T-helper 2 cell (primary cell): ENCODE results near the gene P2RX6.
"Not testable (repeated sequence)": the region's sequence is repeated elsewhere in the genome, so short reads cannot be mapped to it uniquely, and the experiment has no call there.

Experiments used
- DNase-seq, 5 experiments: peaks; one replicate each; pipeline versions ENCODE4 v3.0.0 to v3.0.0-alpha.2; 2012 to 2022

Gene P2RX6

DNA sequence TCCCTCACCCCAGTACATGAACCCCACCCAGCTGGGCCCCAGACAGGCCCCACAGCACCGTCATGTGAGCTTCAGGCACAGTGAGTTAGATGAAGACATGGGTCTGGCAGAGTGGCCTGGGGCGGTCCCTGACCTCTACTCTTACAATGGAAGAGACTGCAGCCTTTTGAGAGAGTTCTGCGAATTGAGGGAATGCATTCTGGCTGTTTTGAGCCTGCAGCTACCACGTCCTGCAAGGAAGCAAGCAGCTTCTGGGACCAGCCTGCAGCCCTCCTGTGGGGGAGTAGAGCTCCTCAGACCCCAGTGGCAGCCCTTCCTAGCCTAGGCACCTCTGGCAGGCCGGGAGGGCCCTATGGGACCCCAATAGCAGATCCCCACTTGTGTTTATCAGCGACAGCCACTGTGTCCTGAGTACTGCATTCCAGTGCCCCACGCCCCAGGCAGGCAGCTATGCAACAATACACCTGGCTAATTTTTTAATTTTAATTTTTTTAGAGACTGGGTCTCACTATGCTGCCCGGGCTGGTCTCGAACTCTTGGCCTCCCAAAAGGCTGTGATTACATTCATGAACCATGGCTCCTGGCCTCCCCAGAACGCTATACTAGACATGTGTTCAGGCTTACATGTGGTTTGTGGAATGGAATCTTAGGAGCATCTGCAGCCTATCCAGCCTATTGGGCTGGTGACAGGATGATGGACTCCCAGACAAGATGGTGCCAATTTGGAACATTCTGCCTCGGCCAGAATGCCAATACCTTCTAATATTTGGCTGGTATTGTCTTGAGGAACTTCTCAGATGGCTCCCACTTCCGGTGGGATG, 18.1 kb downstream of the P2RX6 start:
- no peak for DNase-seq

GRCh38 chr22:21033895-21034294, 18.9 kb downstream of the P2RX6 start:
- DNase-seq: peak in 1 of 5 experiments; percentile 18

- no peak for DNase-seq
These were observed 20.0 kb downstream of the P2RX6 start for GRCh38 chr22:21034989-21035388.

DNA sequence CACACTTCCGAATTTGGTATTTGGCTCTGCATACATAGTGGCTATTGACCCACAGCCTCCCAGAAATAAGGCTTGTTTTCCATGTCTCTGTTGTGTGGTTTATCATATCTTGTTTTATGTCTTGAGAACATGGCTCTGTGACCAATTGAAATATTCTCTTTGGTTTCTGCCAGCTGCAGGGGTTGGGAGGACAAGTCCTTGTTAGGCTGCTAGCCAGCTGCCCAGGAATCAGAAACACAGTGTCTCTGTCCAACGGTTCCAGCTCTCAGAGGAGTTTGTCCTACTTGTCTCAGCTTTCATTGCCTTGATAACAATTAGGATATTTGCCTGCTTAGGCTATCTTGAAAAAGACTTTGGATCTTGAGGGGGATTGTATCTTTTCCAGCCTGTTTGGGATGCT, 23.4 kb downstream of the P2RX6 start:
- DNase-seq: no peak

- DNase-seq: not testable (repeated sequence)
These were observed 24.2 kb downstream of the P2RX6 start for GRCh38 chr22:21039158-21039557.

- DNase-seq: no peak
These were observed 27.0 kb downstream of the P2RX6 start for GRCh38 chr22:21041937-21042336.

GRCh38 chr22:21042978-21043859, 28.3 kb downstream of the P2RX6 start:
- DNase-seq: no peak

- no peak for DNase-seq
These were observed 29.0 kb downstream of the P2RX6 start for GRCh38 chr22:21043860-21044535.

- no peak for DNase-seq
These were observed 30.1 kb downstream of the P2RX6 start for GRCh38 chr22:21044931-21045584.

GRCh38 chr22:21045585-21046294, 30.8 kb downstream of the P2RX6 start, which contains the start of gene LRRC74B:
Gene LRRC74B, plus strand, starts transcription at chr22:21045946. Its CDS starts 41 bp downstream, at chr22:21045987.
- peak in 4 of 5 experiments; percentile 32 to 78 (median 54) for DNase-seq

DNA sequence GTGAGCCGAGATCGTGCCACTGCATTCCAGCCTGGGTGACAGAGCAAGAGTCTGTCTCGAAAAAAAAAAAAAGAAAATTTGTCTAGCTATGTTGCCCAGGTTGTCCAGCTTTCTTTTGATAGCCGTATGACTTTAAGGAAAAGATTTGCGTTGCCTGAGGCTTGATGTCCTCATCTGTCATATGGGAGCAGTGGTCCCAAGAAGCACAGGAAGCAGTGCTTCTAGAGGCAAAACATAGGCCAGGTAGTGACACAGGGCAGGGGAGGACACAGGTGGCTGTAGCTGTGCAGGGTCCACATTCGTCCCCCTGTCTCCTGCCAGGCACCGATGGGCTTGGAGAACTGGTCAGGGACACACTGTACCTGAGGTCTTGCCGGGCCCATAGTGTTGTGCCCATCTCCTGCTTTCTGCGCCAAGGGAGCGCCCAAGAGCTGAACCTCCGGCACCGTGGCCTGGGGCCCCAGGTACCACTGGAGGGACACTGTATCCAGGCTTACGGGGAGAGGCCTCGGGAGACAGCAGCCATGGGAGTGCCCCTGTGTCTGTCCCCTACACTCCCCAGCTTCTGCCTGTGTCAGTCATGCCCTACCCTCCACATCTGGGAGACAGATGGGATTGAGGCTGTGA, 32.2 kb downstream of the P2RX6 start:
- DNase-seq: no peak

GRCh38 chr22:21047730-21048129, 32.8 kb downstream of the P2RX6 start:
- DNase-seq: no peak

DNA sequence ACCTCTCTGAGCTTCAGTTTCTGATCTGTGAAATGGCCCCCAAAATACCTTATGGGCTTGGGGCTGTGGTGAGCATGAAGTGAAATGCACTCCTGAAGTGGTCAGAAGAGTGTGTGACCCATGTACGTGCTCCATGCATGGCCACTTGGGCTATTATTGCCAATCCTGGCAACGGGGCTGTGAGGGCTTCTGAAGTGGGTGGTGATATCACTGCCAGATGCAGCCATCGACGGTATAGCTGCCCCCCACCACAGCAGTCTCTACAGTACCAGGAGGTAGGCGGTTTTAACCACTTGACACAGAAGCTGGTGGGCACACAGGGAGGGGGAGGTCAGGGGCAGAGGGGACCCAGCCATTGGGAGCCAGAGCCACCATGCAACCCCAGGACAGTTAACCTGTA, 33.5 kb downstream of the P2RX6 start:
- not testable (repeated sequence) for DNase-seq

DNA sequence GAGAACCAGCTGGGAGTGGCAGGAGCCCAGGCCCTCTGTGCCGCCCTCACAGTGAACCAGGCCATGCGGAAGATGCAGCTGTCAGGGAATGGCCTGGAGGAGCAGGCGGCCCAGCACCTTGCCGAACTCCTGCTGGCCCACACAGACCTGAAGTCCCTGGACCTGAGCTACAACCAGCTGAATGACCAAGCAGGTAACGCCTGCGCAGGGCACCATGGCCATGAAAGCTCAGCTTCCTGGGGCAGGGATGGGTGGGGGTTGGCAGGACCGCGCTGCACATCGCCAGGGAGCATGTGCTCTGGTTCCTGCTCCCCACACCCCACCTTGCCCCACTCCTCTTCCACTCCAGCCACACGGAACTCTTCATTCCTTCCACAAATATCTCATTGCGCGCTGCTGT, 34.0 kb downstream of the P2RX6 start:
- not testable (repeated sequence) for DNase-seq

DNA sequence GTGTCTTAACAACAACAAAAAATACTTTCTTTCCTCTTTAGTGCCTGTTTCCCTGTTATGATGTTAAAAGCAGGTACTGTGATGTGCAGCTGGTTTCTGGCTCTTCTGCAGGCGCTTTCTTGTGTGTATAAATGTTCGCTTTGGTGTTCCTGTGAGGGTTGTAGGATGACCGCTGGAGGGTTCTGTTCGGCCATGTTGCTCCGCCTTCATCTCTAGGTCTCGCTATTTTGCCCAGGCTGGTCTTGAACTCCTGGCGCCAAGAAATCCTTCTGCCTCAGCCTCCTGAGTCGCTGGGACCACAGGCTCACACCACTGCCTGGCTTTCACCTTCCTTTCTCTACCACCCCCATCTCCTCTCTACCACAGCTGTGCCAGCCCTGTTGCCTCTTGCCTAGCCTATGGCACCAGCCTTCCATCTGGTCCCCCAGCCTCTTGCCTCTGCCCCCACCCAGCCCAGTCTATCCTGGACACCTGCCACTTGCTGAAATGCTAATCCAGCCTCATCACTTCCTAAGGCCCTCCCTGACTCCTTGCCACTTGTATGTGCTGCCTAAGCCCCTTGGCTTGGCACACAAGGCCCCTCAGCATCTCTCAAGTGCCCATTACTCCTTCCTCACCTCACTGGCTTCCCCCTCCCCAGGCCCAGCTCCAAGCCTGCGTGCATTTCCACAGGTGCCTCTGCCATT, 36.3 kb downstream of the P2RX6 start:
- no peak for DNase-seq

- no peak for DNase-seq
These were observed 37.0 kb downstream of the P2RX6 start for GRCh38 chr22:21051831-21052400.

DNA sequence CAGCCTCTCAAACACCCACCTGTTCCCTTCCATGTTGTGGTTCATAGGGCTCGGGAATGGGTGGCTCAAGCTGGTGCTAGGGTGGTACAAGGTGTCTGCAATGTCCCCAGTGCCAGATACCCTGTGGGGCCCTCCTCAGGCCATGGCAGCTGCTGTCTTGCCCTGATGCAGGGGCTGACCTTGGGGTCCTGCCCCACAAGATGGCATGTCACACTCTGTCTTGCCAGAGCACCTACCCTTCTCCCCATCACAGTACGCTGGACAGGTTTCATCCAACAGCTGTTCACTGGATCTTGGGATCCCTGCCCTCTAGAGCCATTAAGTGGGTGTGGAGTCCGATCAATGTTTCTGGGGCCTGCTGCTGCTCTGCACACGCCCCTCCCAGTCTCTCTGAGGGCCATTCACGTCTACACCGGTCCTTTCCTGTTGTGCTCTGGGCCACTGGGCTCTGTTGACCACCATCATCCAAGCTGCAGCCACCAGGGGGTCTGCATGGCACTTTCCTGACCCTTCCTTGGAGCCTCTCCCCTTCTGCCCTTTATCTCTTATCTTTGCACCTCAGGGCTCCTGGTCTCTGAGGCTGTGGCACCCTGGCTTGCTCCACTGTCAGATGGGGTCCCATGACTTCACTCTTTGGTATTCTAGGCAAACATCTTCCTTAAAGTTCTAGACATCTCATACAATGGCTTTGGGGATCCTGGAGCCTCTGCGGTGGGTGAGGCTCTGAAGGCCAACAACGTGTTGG, 37.9 kb downstream of the P2RX6 start:
- no peak for DNase-seq

DNA sequence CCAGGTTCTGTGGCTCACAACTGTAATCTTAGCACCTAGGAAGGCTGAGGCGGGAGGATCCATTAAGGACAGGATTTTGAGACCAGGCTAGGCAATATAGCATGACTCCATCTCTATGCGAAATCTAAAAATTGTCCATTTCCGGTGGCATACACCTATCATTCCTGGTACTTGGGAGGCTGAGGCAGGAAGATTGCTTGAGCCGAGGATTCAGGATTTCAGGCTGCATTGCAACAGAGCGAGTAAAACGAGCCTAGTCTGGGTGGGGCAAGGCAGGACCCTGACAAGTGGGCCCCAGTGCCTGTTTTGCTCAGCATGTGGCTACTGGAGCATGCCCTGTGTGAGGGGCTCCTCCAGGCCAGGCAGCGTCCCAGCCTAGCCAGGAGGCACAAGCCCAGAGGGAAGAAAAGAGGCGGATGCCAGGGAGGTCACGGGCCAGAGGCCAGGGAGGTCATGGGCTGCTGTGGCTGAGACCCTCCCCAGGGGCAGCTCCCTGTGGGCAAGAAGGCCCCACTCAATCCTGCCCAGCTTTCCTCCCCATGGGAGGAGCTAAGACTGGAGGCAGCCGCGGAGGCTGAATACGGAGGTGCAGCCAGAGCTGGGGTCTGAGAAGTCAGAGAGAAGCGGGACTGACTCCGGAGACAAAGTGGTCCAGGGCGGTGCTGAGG, 39.2 kb downstream of the P2RX6 start:
- no peak for DNase-seq
